OCI-LY7 (cell line): ENCODE results near the gene POU2AF2. TPM values are rescaled to one million over a fixed set of nuclear protein-coding genes. Genes with fewer than 3 reads are reported as not detected.

Experiments
- BruUV-seq: library from RNA; stranded (reverse); fragments of 400-500 nt; replicated peaks from 2 replicates; lab custom pipeline; 2021; lab: Mats Ljungman, UMichigan
- CTCF ChIA-PET: fragments of 300-600 bp; sonication (Branson Sonifier 250); formaldehyde crosslinking; loops from one replicate; lab custom pipeline; 2022; ENCODE audit warnings: antibody characterized with exemption; ENCODE audit not compliant: unreplicated experiment; lab: Charles Lee
- POLR2A ChIA-PET: fragments of 300-600 bp; sonication (Branson Sonifier 250); formaldehyde crosslinking; loops from one replicate; lab custom pipeline; 2022; ENCODE audit warnings: antibody characterized with exemption; lab: Charles Lee
- DNase-seq: peaks from one replicate; pipeline ENCODE4 v3.0.0-alpha.2; 2015; ENCODE audit warnings: low spot score
- H2AFZ ChIP-seq: fragments of 200-600 bp; sonication (generic), shearing (Covaris generic); 2 replicates; pipeline ENCODE4 v1.6.1; 2014; ENCODE audit warnings: mild to moderate bottlenecking, antibody characterized with exemption, low read length, moderate library complexity
- H3K27ac ChIP-seq: fragments of 200-600 bp; sonication (generic); 2 replicates; pipeline ENCODE4 v1.5.1; 2014; ENCODE audit warnings: mixed run types, low read depth, mild to moderate bottlenecking, moderate library complexity, low read length, inconsistent platforms; ENCODE audit not compliant: poor library complexity, severe bottlenecking
- H3K36me3 ChIP-seq: fragments of 200-600 bp; sonication (generic); 2 replicates; pipeline ENCODE4 v1.6.1; 2014; ENCODE audit warnings: mild to moderate bottlenecking, antibody characterized with exemption, low read length, moderate library complexity, mixed read lengths; ENCODE audit not compliant: insufficient read depth
- H3K4me1 ChIP-seq: fragments of 200-600 bp; sonication (generic); 2 replicates; pipeline ENCODE4 v1.5.1; 2014; ENCODE audit warnings: mild to moderate bottlenecking, low read length; ENCODE audit not compliant: insufficient read depth, poor library complexity, severe bottlenecking
- H3K4me2 ChIP-seq: fragments of 200-600 bp; sonication (generic); 2 replicates; pipeline ENCODE4 v1.6.1; 2014; ENCODE audit warnings: mild to moderate bottlenecking, low read length
- H3K4me3 ChIP-seq: fragments of 200-600 bp; sonication (generic); 2 replicates; pipeline ENCODE4 v1.5.1; 2014; ENCODE audit warnings: mild to moderate bottlenecking, low read depth, low read length; ENCODE audit not compliant: poor library complexity, severe bottlenecking
- H3K79me2 ChIP-seq: fragments of 200-600 bp; sonication (generic); 2 replicates; pipeline ENCODE4 v1.6.1; 2016; ENCODE audit warnings: low read depth, mild to moderate bottlenecking, low read length, moderate library complexity, mixed read lengths; ENCODE audit not compliant: insufficient read depth
- H3K9me2 ChIP-seq: fragments of 200-600 bp; sonication (generic); 2 replicates; pipeline ENCODE4 v1.6.1; 2016; ENCODE audit warnings: mild to moderate bottlenecking, low read length, mixed read lengths; ENCODE audit not compliant: insufficient read depth
- H3K9me3 ChIP-seq: fragments of 200-600 bp; sonication (generic); 2 replicates; pipeline ENCODE4 v1.6.1; 2014; ENCODE audit warnings: mild to moderate bottlenecking, mixed run types, low read length, mixed read lengths
- H4K20me1 ChIP-seq: fragments of 200-600 bp; sonication (generic); 2 replicates; pipeline ENCODE4 v1.6.1; 2014; ENCODE audit warnings: mild to moderate bottlenecking, antibody characterized with exemption, low read length, moderate library complexity, mixed read lengths; ENCODE audit not compliant: insufficient read depth
- CTCF ChIP-seq: fragments of 200-600 bp; sonication (generic); conservative IDR thresholded peaks from 2 replicates; pipeline ENCODE4 v1.5.1; 2014; ENCODE audit warnings: mild to moderate bottlenecking, antibody characterized with exemption, low read length, moderate library complexity, mixed read lengths
- EZH2phosphoT487 ChIP-seq: fragments of 200-600 bp; sonication (generic); IDR thresholded peaks from 2 replicates; pipeline ENCODE4 v1.6.1; 2018; ENCODE audit warnings: low read depth, borderline replicate concordance, mild to moderate bottlenecking, mixed run types, antibody characterized with exemption, low read length, moderate library complexity, mixed read lengths
- intact Hi-C: fragments of 100-400 bp; cut with micrococcal nuclease; formaldehyde crosslinking; loops from one replicate; pipeline ENCODE4 v1.10.0; 2022; ENCODE audit not compliant: unreplicated experiment
- total RNA-seq, 2 experiments: library from RNA; depleted of rRNA in 1 of 2; stranded (reverse); fragments of >200 nt in 1 of 2; shearing (Covaris generic) in 1 of 2; gene quantifications; 2 replicates each; pipeline ENCODE4 v1.2.3, GENCODE V29; 2014 to 2022

Gene POU2AF2
- total RNA-seq, 2 experiments from 2014 or later = not detected

GRCh38 chr11:111305876-111306275 lies 60.4 kb downstream of the POU2AF2 start:
- BruUV-seq = no TSS peak
- H3K79me2 ChIP-seq = no peaks in the 10 kb centered on the region
- POLR2A ChIA-PET = no interaction called here
- DNase-seq = no peak
- CTCF ChIA-PET = no interaction called here
- no peaks in the 10 kb centered on the region for H3K9me3 ChIP-seq
- TF ChIP-seq CTCF (no peak), EZH2phosphoT487 (no peak)
- H3K4me3 ChIP-seq = no peak overlapping the region
- no peaks in the 10 kb centered on the region for H4K20me1 ChIP-seq
- H3K27ac ChIP-seq = no peak overlapping the region
- H3K36me3 ChIP-seq = no peaks in the 10 kb centered on the region
- H3K4me1 ChIP-seq = peaks cover 21% of the 10 kb centered on the region
- H3K9me2 ChIP-seq = no peaks in the 10 kb centered on the region
- no peak overlapping the region for H2AFZ ChIP-seq
- intact Hi-C loops = no loop called here
- no peak overlapping the region for H3K4me2 ChIP-seq

- H3K9me3 ChIP-seq = no peaks in the 10 kb centered on the region
- H4K20me1 ChIP-seq = no peaks in the 10 kb centered on the region
- H3K9me2 ChIP-seq = no peaks in the 10 kb centered on the region
- CTCF ChIA-PET = no interaction called here
- no peak for DNase-seq
- H3K79me2 ChIP-seq = no peaks in the 10 kb centered on the region
- H3K36me3 ChIP-seq = no peaks in the 10 kb centered on the region
- BruUV-seq = no TSS peak
- POLR2A ChIA-PET = no interaction called here
- H3K27ac ChIP-seq = no peak overlapping the region
- H3K4me2 ChIP-seq = no peak overlapping the region
- no peak overlapping the region for H3K4me3 ChIP-seq
- TF ChIP-seq EZH2phosphoT487 (no peak), CTCF (no peak)
- peaks cover 17% of the 10 kb centered on the region for H3K4me1 ChIP-seq
- intact Hi-C loops = no loop called here
- H2AFZ ChIP-seq = no peak overlapping the region
Observed at GRCh38 chr11:111306321-111306720, 60.8 kb downstream of the POU2AF2 start.

GRCh38 chr11:111307472-111308108 lies 62.1 kb downstream of the POU2AF2 start:
- no peak overlapping the region for H3K4me3 ChIP-seq
- TF ChIP-seq CTCF (peak; percentile 46), EZH2phosphoT487 (no peak)
- CTCF ChIA-PET = no interaction called here
- intact Hi-C loops = no loop called here
- no peaks in the 10 kb centered on the region for H3K9me3 ChIP-seq
- DNase-seq = no peak
- no peak overlapping the region for H3K27ac ChIP-seq
- no peak overlapping the region for H2AFZ ChIP-seq
- H3K36me3 ChIP-seq = no peaks in the 10 kb centered on the region
- no peaks in the 10 kb centered on the region for H3K9me2 ChIP-seq
- no peaks in the 10 kb centered on the region for H4K20me1 ChIP-seq
- H3K4me2 ChIP-seq = no peak overlapping the region
- POLR2A ChIA-PET = no interaction called here
- H3K4me1 ChIP-seq = peaks cover 10% of the 10 kb centered on the region
- H3K79me2 ChIP-seq = no peaks in the 10 kb centered on the region
- BruUV-seq = no TSS peak
